Fibroblast of skin of right quadriceps (primary cell): ENCODE results near the gene AATF.

Experiments used
- DNase-seq: peaks from one replicate; pipeline ENCODE4 v3.0.0-alpha.2; 2013

AATF gene

DNA sequence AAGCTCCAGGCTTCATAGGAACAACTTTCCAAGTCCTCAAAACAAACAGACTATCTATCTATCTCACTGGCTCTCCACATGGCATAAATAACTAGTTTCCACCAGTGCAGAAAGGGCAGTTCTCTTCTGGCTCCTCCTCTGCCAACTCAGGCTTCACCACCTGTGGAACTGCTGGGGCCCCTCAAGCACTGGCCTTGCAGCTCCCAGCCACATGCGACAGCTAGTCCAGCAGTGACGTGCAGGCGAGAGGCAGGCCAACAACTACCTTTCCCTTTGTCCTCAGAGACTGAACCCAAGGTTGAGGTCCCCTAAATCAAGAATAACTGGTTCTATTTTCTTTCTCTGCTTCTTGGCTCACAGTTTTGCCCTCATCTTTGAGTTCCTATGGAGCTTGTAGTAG lies 137.6 kb downstream of the AATF start:
- DNase-seq = no peak

DNA sequence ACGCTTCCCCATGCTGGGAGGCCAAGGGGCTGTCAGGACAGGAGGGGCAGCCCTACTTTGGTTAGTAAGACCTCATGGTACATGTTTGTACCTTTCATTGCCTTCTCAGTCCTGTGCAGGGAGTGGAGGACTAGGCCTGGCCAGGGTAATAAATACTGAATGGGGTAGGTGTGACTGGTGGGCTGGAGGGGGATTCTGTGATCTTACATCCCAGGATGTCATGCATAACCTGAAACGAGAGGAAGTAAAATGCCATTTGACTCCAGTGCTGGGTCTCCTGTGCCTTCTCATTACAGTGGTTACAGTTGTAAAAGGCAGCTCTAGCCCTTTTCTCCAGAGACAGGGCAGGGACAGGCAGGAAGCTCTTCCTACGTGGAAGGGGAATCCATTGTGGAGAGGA lies 138.2 kb downstream of the AATF start:
- no peak for DNase-seq

DNA sequence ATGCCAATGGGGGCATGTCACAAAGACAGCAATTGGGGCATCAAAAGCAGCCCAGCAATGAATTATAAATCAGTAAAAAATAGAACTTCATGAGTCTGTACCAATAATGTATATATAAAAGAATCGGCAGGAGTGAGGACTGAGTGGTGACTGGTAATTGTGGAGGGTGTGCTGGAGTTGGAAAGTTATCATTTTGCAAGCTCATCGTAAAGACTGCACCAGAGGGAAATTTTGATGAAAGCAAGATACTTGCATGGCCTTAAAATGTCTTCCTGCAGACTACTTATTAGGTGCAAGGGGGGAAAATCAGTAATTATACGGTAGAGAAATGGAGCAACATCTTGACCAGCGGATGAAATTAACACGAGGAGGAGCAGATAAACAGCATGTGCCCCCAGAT lies 138.9 kb downstream of the AATF start:
- no peak for DNase-seq

DNA sequence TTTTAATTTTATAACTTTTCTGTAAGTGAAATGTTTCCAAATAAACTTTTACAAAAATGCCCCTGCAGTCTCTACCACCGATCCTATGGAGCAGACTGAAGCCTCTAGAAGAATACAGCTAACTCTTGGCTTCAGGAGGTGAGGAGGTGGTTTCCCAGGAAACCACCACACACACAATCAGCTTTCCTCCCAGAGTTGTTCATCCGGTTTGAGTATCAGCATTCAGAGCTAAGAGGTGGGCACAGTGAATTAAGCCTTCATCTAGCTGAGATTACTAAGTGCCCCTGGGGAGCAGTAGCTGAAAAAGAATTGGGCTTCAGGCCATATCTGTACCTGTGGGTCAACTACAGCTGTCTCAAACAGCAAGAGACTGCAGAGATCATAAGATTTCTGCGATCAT lies 139.7 kb downstream of the AATF start:
- no peak for DNase-seq

DNA sequence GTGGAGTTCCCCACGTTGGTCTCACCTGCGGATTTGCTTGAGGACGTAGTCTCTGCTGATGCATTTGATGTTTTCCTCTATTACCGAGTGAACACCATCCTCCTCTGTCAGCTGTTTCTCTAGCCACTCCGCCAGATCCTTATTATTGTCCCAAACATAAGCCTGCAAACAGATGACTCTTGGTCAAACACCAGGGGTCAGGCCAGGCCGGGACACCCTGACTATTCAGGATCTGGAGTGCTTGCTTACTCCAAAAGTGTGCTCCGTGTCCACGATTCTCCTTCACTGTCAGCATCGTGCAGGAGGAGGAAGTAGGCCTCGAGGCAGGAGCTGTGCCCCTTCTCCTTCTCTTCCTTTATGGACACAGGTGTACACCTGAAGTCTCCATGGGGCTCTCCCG lies 140.2 kb downstream of the AATF start:
- DNase-seq = no peak

DNA sequence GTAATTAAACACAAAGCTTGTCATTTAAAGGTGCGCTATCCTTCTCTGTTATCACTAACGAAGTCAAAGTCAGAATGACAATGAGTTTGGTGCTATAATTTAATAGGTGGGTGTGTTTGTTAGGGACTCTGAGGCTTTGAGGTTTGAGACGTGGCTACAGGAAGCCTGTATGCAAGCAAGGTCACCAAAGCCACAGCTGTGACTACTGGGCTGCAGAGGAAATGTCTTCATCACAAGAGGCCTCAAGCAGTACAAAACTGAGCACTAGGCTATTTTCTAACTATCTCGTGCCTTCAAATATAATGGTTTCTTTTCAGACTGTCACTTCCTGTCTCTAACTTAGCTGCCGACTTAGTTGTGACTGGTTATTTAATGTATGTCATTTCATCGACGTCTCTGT lies 141.2 kb downstream of the AATF start:
- no peak for DNase-seq

DNA sequence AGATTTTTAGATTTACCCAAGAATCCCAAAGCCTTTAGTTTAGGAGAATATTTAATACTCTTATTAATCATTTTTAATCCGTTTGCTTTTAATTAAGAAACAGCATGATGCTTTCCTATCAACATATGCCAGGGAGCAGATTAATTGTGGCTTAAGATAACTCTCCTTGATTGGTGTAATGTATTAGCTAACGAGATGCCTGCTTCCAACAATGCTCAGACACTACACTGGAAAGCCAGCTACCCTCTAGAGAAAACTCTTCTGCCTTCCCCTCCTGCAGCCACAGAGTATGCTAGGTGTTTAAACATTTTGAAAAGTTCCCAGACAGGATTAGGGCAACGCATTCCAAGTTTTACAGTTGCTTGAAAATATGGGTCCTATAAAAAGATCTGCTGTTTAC lies 142.2 kb downstream of the AATF start:
- no peak for DNase-seq

DNA sequence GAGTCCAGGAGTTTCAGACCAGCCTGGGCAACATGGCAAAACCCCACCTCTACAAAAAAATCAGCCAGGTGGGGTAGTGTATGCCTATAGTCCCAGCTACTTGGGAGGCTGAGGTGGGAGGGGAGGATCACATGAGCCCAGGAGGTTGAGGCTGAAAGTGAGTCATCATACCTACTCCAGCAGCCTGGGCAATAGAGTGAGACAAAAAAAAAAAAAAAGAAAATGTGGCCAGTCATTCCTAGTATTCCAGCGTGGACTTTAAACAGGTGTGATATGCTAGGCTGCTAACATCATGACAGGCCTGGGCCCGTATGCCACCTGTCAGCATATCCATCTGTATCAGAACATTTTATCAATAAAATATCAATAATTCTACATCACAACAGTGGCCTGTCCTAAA lies 143.3 kb downstream of the AATF start:
- DNase-seq = no peak

DNA sequence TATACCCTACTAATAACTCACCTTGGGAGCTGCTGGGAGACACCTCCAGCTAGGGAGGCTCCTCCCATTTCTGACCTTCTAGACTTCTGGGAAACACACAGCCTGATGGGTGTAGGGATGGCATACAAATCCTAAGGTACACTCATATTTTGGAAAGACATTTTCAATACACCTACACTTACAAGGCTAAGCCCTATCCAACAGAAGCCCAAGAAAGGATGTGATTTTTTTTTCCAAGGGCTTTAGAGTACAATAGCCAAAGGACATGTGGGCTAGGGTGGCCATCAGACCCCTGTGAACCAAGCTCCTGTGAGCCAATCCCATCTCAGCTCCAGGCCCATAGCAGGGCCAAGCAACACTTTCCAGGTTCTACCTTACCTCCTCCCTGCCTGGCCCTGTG lies 143.9 kb downstream of the AATF start:
- DNase-seq = no peak

DNA sequence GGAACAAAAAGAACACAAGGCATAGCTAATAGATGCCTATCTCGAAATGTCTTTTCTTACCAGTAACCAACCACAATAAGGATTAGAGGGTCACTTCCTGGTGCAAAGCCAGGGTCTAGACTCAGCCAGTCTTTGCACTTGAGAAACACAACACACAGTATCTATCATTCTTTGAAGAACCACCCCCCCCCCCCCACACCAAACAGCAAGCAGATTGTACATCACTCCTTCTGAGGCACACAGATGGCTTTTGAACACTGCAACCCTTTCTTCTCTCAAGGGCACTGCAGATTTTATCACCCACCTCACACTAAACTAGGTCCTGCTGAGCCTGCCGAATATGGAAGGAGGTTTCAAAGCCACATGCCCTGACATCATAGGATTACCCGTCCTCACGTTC lies 145.6 kb downstream of the AATF start:
- no peak for DNase-seq

DNA sequence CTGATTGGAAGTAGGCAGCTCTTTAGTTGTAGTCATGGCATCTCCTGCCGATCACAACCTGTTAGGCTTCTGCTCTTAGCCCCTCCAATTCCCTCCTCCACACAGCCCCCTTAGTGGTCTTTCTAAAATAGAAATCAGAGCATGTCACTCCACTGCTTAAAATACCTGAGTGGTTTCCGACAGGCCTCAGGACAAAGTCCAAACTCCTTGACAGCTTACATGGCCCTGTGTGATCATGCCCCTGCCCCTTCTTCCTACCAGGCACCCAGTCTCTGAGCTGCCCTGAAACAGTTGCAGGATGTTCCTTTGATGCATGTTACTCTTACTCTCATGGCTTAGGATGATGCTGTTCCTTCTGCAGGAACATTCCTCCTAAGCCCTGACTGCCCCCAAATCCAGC lies 147.3 kb downstream of the AATF start:
- DNase-seq = no peak

DNA sequence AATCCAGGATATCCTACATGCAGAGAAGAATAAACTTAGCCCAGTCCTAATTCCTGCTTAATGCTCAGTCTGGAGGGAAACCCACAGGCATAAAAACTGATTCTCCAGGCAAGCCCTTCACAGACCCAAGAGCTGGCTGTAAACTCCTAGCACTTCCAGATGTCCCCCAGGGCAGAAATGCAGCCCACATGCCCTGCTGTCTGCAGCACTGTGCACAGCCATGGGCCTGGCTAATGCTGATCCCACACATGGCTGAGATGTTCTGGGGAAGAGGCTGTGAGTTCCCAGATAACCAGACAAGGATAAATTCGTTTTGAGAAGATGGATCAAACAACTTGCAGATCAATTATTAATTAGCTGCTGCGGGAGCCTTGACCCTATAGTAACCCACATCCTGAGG lies 148.4 kb downstream of the AATF start:
- DNase-seq = no peak

DNA sequence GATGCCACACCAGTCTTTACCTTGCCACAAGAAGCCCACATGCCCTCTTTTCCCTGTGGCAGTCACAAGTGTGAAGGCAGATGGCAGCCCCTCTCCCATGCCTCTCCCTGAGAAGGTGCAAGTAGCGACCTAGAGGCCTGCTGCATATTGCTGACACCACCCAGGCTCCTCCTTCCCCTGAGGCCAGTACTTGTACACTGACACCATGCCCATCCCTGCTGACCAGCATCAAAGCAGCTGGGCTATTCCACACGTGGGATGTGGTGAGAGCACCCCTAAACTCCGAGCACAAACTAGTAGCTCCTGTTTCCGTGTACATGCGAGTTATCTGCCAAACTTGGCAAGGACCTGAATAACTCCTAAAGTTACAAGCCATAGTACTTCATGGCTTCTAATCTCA lies 149.4 kb downstream of the AATF start:
- DNase-seq = no peak

DNA sequence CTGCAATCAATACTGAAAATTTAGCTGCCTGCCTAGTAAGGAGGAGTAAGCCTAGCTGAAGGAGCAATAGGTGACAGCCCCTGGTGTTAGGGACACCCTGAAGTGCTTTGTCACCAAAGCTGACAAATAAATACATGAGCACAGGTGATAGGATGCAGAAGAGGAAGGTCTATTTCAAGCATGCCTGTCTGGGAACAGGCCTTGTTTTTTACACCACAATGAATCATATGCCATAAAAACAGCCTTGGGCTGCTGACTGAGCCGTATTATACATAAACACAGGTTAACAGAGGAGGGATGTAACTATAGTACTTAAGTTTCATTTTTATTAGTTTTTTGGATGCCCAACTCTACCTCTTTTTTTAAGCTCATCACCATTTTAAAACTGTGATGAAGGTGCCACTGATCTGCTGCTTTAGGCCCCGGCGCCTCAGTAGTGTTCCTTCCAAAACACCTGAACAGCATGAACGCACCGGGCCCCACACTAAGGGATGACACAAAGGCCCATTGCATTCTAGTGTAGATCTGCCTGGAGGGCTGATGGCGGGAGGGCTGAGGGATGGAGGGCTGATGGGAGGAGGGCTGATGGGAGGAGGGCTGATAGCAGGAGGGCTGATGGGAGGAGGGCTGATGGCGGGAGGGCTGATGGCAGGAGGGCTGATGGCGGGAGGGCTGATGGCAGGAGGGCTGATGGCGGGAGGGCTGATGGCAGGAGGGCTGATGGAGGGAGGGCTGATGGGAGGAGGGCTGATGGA lies 150.3 kb downstream of the AATF start:
- no peak for DNase-seq

DNA sequence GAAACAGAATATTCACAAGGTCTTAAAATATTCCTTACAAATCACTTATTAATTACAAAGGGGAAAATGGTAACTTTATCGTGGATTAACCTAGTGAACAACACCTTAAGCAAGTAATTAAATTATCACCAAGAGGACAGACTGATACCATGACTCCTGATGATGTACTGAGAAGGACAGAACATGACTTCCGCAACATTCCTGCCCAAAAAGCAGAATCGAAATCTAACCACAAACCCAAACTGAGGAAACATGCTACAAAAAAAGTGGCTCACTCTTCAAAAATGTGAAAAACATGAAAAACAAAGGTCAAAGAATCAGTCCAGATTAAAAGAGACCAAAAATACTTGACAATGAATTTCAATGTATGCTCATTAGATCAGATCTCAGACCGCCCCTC lies 151.5 kb downstream of the AATF start:
- no peak for DNase-seq

DNA sequence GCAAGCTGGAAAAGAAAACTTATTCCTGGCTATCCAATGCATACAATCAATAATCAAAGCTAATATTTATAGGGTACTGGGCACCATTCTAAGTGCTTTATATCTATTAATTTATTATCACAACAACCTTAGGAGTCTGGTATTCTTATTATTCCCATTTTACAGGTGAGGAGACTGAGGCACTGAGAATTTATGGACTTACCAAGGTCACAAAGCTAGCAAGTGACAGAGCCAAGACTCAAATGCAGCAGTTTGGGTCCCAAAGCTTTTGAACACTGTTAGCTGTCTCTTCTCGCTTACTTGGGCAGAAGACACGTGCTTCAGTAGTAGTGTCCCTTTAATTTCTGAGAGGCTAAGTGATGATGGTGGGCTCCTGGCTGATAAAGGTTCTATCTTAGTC lies 152.6 kb downstream of the AATF start:
- DNase-seq = no peak

DNA sequence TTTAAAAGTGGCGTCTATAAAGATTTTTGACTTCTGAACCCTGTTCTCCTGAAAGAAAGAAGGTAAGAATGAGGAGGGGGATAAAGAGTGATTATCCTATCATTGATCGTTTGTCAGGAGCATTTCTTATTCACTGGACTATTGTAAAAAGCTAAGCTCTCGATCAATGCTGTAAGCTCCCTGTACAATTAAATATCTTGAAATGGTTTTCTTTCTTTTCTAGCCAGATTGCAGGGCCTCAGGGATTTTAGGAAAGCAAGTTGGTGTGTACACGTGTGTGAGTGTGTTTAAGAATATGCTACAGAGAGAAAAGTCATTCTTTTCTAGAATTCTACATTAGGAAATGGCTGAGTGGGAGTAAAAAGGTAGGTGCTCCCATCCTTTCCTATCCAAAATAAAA lies 154.5 kb downstream of the AATF start:
- no peak for DNase-seq

DNA sequence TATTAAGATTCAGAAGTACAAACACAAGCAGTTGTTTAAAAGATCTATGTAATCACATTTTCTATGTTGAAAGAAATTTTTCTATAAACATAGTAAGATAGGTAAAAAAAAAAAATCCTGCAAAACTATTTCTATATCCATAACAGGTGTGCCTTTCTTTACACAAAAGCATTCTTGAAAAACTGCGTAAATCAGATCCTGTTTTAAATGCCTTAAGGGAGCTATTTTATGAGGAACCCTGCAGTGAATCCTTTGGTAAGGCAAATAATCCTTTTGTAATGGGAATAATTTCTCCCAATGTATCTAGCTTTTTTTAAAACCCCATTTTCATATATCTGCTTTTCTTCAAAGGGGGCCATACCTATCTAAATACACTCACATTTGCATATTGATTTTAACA lies 157.3 kb downstream of the AATF start:
- DNase-seq = no peak
